ENCODE data around the gene SYT1.

The SYT1 gene

DNA sequence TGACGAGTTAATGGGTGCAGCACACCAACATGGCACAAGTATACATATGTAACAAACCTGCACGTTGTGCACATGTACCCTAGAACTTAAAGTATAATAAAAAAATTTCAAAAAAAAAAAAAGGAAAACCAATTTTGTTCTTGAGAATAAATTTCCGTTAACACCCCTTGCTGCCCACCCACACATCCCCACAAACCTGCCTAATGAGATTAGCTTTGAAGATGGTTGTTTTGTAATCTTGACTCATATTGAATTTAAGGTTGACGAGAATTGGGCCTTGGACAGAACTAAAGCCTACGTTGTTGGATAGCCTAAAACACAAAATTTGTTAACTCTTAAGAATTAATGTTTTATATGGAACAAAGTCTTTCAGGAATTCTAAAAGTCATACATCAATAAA is 52.9 kb downstream of the SYT1 start:
- TF ChIP-seq, protein P1, sequence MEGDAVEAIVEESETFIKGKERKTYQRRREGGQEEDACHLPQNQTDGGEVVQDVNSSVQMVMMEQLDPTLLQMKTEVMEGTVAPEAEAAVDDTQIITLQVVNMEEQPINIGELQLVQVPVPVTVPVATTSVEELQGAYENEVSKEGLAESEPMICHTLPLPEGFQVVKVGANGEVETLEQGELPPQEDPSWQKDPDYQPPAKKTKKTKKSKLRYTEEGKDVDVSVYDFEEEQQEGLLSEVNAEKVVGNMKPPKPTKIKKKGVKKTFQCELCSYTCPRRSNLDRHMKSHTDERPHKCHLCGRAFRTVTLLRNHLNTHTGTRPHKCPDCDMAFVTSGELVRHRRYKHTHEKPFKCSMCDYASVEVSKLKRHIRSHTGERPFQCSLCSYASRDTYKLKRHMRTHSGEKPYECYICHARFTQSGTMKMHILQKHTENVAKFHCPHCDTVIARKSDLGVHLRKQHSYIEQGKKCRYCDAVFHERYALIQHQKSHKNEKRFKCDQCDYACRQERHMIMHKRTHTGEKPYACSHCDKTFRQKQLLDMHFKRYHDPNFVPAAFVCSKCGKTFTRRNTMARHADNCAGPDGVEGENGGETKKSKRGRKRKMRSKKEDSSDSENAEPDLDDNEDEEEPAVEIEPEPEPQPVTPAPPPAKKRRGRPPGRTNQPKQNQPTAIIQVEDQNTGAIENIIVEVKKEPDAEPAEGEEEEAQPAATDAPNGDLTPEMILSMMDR (IDR thresholded peaks at IDR 0.05; ENCODE audit: control insufficient read depth, extremely low read depth, insufficient read depth) = no peak
- DNase-seq (ENCODE audit: low read depth) = no peak

DNA sequence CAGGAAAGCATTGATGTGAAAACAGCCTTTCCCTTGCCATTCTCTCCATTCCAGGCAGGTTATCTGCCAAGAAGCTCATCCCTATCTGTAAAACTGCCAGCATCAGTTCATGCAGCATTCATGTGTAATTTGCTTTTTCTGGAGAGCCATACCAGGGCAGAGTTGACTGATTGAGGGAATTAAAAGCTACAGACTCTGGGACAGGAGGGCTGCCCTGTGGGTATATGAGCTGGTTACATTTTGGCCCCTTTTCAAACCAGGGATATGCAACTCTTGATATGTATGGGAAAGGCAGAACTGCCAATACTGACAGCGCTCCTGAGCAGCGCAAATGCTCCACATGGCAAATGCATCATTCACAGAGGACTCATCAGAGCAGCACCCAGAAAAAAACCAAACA is 53.7 kb downstream of the SYT1 start:
- DNase-seq (ENCODE audit: low read depth) = no peak
- TF ChIP-seq, protein P1 (IDR thresholded peaks at IDR 0.05; ENCODE audit: control insufficient read depth, extremely low read depth, insufficient read depth) = no peak
- H3K4me3 ChIP-seq (ENCODE audit: low read depth, low read length) = no peak overlapping the region

More for the DNA sequence above, 52.9 kb downstream of the SYT1 start:
- H3K4me3 ChIP-seq (ENCODE audit: low read depth, low read length) = no peak overlapping the region

DNA sequence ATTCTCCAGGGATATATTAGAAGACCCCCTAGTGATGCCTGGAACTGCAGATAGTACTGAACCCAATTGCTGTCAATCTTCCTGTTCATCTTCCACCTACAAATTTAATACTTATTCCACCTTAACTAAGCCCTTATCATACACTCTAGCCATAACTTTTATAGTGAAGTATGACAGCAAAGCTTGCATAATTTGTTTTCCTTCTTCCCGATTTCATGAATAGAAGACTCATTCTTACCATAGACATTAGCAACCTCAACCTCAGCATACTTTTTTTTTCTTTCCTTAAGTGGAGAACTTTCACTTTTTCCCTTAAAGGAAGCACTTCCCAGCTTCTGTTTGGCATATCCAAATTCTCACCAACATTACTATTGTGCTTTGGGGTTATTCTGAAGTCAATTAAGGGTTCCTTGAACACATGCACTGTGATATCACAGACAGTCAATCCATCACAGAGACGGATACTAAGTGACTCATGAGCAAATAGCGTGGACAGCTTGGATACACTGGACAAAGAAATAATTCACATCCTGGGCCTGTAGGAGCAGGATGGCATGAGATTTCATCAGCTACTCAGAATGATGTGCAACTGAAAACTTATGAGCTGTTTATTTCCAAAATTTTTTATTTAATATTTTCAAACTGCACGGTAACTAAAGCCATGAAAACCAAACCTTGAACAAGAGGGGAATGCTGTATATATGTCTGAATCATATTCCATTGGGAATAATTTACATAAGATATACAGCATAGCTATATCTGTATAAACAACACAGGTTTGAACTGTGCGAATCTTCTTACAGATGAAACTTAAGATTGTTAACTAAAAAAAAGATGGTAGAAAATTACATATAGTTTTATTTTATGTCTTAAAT is 63.9 kb downstream of the SYT1 start:
- DNase-seq (ENCODE audit: low read depth) = no peak
- no peak overlapping the region for H3K4me3 ChIP-seq (ENCODE audit: low read depth, low read length)
- TF ChIP-seq, protein P1 (IDR thresholded peaks at IDR 0.05; ENCODE audit: control insufficient read depth, extremely low read depth, insufficient read depth) = no peak

DNA sequence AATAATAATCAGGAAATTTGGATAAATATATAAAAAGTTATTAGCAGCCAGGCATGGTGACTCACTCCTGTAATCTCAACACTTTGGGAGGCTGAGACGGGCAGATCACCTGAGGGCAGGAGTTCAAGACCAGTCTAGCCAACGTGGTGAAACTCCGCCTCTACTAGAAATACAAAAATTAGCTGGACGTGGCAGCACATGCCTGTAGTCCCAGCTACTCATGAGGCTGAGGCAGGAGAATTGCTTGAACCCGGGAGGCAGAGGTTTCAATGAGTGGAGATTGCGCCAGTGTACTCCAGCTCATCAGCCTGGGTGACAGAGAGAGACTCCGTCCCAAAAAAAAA is 64.5 kb downstream of the SYT1 start:
- no peak for DNase-seq (ENCODE audit: low read depth)
- no peak overlapping the region for H3K4me3 ChIP-seq (ENCODE audit: low read depth, low read length)
- TF ChIP-seq, protein P1 (IDR thresholded peaks at IDR 0.05; ENCODE audit: control insufficient read depth, extremely low read depth, insufficient read depth) = no peak

DNA sequence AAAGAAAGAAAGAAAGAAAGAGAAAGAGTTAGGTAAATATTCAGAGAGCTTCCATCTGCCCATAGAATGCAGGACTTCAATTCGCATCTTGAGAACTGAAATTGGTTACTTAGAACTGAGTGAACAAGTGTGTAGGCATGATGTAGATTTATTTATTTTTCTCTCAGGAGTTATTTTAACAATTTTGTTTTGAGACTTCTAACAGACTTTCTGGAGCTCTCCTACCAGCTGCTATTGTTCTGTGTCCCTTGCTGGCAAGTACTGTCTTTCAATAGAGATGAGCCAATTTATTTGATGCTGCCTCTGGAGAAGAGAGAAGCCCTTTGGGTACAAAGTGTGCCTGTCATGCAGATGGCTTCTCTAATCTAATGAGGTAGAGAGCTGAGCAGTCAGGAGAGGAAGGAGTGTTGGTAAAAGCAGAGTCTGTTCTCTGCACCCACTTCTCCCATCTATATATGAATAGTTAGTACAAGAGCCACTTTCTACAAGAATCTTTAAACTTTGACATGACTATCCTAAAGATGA is 67.0 kb downstream of the SYT1 start:
- H3K4me3 ChIP-seq (ENCODE audit: low read depth, low read length) = no peak overlapping the region
- no peak for DNase-seq (ENCODE audit: low read depth)
- TF ChIP-seq, protein P1 (IDR thresholded peaks at IDR 0.05; ENCODE audit: control insufficient read depth, extremely low read depth, insufficient read depth) = no peak

DNA sequence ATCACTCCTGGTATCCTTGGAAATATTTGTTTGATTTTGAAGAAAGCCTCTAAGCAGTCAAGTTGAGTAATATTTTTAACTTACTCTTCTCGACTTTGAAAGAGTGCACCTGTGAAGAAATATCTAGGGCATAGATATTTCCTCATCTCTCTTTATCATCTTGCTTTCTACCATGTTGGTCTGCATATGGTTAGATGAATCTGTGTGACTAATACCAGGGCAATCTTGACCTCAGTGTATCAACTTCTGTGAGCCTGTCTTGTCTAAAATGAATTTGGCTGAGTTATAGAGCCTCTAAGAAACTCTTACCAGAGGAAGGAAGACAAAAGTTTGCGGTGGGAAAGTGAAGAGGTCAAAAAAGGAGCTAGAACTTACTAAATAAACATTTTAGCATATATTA is 68.4 kb downstream of the SYT1 start:
- H3K4me3 ChIP-seq (ENCODE audit: low read depth, low read length) = no peak overlapping the region
- TF ChIP-seq, protein P1 (IDR thresholded peaks at IDR 0.05; ENCODE audit: control insufficient read depth, extremely low read depth, insufficient read depth) = no peak
- DNase-seq (ENCODE audit: low read depth) = no peak
